K562 (cell line): ENCODE data around the gene ALDH5A1. TPM values are rescaled to one million over a fixed set of nuclear protein-coding genes. Genes with fewer than 3 reads are reported as not detected.

ENCODE experiments used
- ATAC-seq: fragments of 200-7000 bp; cut with Tn5 transposase; 3 replicates; pipeline ENCODE4 v1.9.1; 2020; ENCODE audit warnings: moderate library complexity
- BruUV-seq: library from RNA; stranded (reverse); fragments of 400-500 nt; replicated peaks from 2 replicates; lab custom pipeline; 2021; lab: Mats Ljungman, UMichigan
- CTCF ChIA-PET: fragments of 300-600 bp; formaldehyde crosslinking; extraction: SDS; loops from one replicate; lab custom pipeline; 2021; ENCODE audit warnings: low intra/inter-chr PET ratio; lab: Yijun Ruan, JAX
- POLR2A ChIA-PET: fragments of 300-600, 350-650 bp; sonication (Branson Sonifier 250); formaldehyde crosslinking; extraction: SDS; loops from one replicate; lab custom pipeline; 2021; ENCODE audit warnings: antibody characterized with exemption, inconsistent platforms; lab: Yijun Ruan, JAX
- DNase-seq, 4 experiments: peaks; one replicate each; pipeline versions ENCODE4 v3.0.0 to v3.0.0-alpha.2; 2011 to 2018; ENCODE audit warnings: low spot score in 3 of 4, mixed read lengths in 3 of 4; ENCODE audit errors: extremely low read depth in 1 of 4
- FAIRE-seq: peaks from 2 replicates; lab custom pipeline; 2011; peaks lifted over from hg19 to GRCh38; lab: Jason Lieb, UNC
- H2AFZ ChIP-seq: 2 replicates; pipeline ENCODE4 v1.6.0; 2011; ENCODE audit warnings: low read depth, low read length, control low read depth, inconsistent platforms
- H3K27ac ChIP-seq: fragments of 200-600 bp; 3 replicates; pipeline ENCODE4 v1.8.0; 2011; ENCODE audit warnings: low read depth, mild to moderate bottlenecking, control low read depth, inconsistent platforms, low read length, moderate library complexity, mixed read lengths; ENCODE audit errors: extremely low read depth
- H3K27me3 ChIP-seq, 2 experiments: fragments of 300-600 bp in 1 of 2; 2 replicates in 1 of 2; 3 replicates in 1 of 2; pipeline versions ENCODE4 v1.6.0 to v1.8.0; 2011; ENCODE audit warnings: inconsistent platforms in 2 of 2, low read length in 2 of 2, mild to moderate bottlenecking in 1 of 2, mixed read lengths in 1 of 2, moderate library complexity in 1 of 2; ENCODE audit not compliant: control insufficient read depth in 2 of 2, insufficient read depth in 2 of 2
- H3K36me3 ChIP-seq: fragments of 300-600 bp; 3 replicates; pipeline ENCODE4 v1.8.0; 2011; ENCODE audit warnings: mild to moderate bottlenecking, low read length, inconsistent platforms; ENCODE audit not compliant: control insufficient read depth, insufficient read depth
- H3K4me1 ChIP-seq, 2 experiments: fragments of 200-600 bp in 1 of 2; replicated peaks in 1 of 2; 2 replicates in 1 of 2; 3 replicates in 1 of 2; pipeline versions ENCODE4 v1.5.1 to v1.8.0; 2011; ENCODE audit warnings: inconsistent platforms in 2 of 2, low read length in 2 of 2, mild to moderate bottlenecking in 1 of 2, mixed read lengths in 1 of 2, moderate library complexity in 1 of 2; ENCODE audit not compliant: control insufficient read depth in 2 of 2, insufficient read depth in 2 of 2
- H3K4me2 ChIP-seq: 2 replicates; pipeline ENCODE4 v1.6.1; 2011; ENCODE audit warnings: low read length, control low read depth, inconsistent platforms, mixed read lengths; ENCODE audit not compliant: insufficient read depth
- H3K4me3 ChIP-seq: fragments of 200-600 bp; sonication (generic), shearing (Covaris generic); 2 replicates; pipeline ENCODE4 v1.5.1; 2016; ENCODE audit warnings: control low read depth, inconsistent platforms
- H3K79me2 ChIP-seq: fragments of 200-600 bp; 3 replicates; pipeline ENCODE4 v1.8.0; 2011; ENCODE audit warnings: low read length, inconsistent platforms; ENCODE audit not compliant: control insufficient read depth, insufficient read depth
- H3K9ac ChIP-seq, 2 experiments: 2 replicates each; pipeline versions ENCODE4 v1.6.0 to v1.6.1; 2011; ENCODE audit warnings: low read depth in 2 of 2, low read length in 2 of 2, control low read depth in 1 of 2, inconsistent platforms in 1 of 2, mild to moderate bottlenecking in 1 of 2, mixed read lengths in 1 of 2; ENCODE audit not compliant: insufficient read depth in 1 of 2
- H3K9me1 ChIP-seq: one replicate; pipeline ENCODE4 v1.6.0; 2011; ENCODE audit warnings: inconsistent platforms, mild to moderate bottlenecking, low read length, moderate library complexity; ENCODE audit not compliant: control insufficient read depth, insufficient read depth
- H3K9me3 ChIP-seq: replicated peaks from 2 replicates; pipeline ENCODE4 v1.5.1; 2011; ENCODE audit warnings: low read depth, low read length, inconsistent platforms; ENCODE audit not compliant: control insufficient read depth, insufficient read depth
- H4K20me1 ChIP-seq: replicated peaks from 2 replicates; pipeline ENCODE4 v1.6.1; 2011; ENCODE audit warnings: low read length, inconsistent platforms, mixed read lengths; ENCODE audit not compliant: control insufficient read depth, insufficient read depth
- DMBX1 ChIP-seq: fragments of 250-450 bp; sonication (Bioruptor Pico); IDR thresholded peaks from 2 replicates; pipeline ENCODE4 v1.8.0; 2022; ENCODE audit warnings: inconsistent platforms, mild to moderate bottlenecking, moderate library complexity, borderline replicate concordance
- EHMT2 ChIP-seq: fragments of 450-650 bp; IDR thresholded peaks from 2 replicates; pipeline ENCODE4 v1.6.1; 2018; ENCODE audit warnings: antibody characterized with exemption
- GATAD2B ChIP-seq: fragments of 450-650 bp; IDR thresholded peaks from 2 replicates; pipeline ENCODE4 v1.6.1; 2017; ENCODE audit warnings: mild to moderate bottlenecking, borderline replicate concordance
- GTF2A2 ChIP-seq: IDR thresholded peaks from 2 replicates; pipeline ENCODE4 v1.6.1; 2016; ENCODE audit warnings: mild to moderate bottlenecking, missing genetic modification characterization, missing compliant biosample characterization
- L3MBTL2 ChIP-seq: fragments of 450-650 bp; IDR thresholded peaks from 2 replicates; pipeline ENCODE4 v1.6.1; 2016; ENCODE audit warnings: mild to moderate bottlenecking, moderate library complexity
- NFATC3 ChIP-seq: fragments of 450-650 bp; IDR thresholded peaks from 2 replicates; pipeline ENCODE4 v1.6.1; 2017; ENCODE audit warnings: mild to moderate bottlenecking
- NR3C1 ChIP-seq: sonication (generic); formaldehyde crosslinking; IDR thresholded peaks from 2 replicates; pipeline ENCODE4 v1.8.1; 2022; ENCODE audit warnings: missing genetic modification reagents
- PHF21A ChIP-seq: fragments of 450-650 bp; IDR thresholded peaks from 2 replicates; pipeline ENCODE4 v1.6.1; 2017; ENCODE audit warnings: low read depth, borderline replicate concordance
- TBL1XR1 ChIP-seq, 2 experiments: IDR thresholded peaks; 2 replicates each; pipeline ENCODE4 v1.6.1; 2012; ENCODE audit warnings: improper control_type of control experiment in 2 of 2, low read length in 2 of 2, mild to moderate bottlenecking in 1 of 2
- WGBS: fragments of 100-300 bp; shearing (Covaris generic); methylation state at CpG from one replicate; pipeline ENCODE4 v1.1.6; 2016; ENCODE audit warnings: low coverage, mixed read lengths; ENCODE audit not compliant: insufficient coverage; ENCODE audit errors: missing lambda C conversion rate; 5-methylcytosine and 5-hydroxymethylcytosine counted together
- in situ Hi-C: fragments of 300-500 bp; cut with MboI; formaldehyde crosslinking; loops from 4 replicates; pipeline ENCODE4 v1.15.0; 2018; ENCODE audit warnings: inconsistent platforms, mixed read lengths
- intact Hi-C: fragments of 100-400 bp; cut with micrococcal nuclease; formaldehyde crosslinking; loops from 2 replicates; pipeline ENCODE4 v1.14.2; 2022
- polyA plus RNA-seq, 8 experiments: library from polyadenylated mRNA; depleted of rRNA in 4 of 8; stranded (reverse) in 5 of 8; unstranded in 3 of 8; fragments of >200 nt; fragmentation: Nextera tagmentation in 2 of 8; fragmentation: Illumina TruSeq in 1 of 8; extraction: Ambion mirVana in 2 of 8; extraction: Trizol in 1 of 8; gene quantifications; 2 replicates each; pipeline versions ENCODE4 v1.2.1 to v1.2.3, GENCODE V29; 2011 to 2014; ENCODE audit warnings: inconsistent platforms in 1 of 8, missing spikeins in 1 of 8
- total RNA-seq, 7 experiments: library from RNA; depleted of rRNA in 6 of 7; stranded (reverse); fragments of >200 nt in 6 of 7; fragmentation: Illumina TruSeq in 2 of 7; extraction: Trizol in 2 of 7; gene quantifications; 2 replicates each; pipeline versions ENCODE4 v1.2.1 to v1.2.3, GENCODE V29; 2011 to 2021; ENCODE audit warnings: low replicate concordance in 1 of 7
- TF ChIP-seq, protein P1 (sequence below): IDR thresholded peaks from 3 replicates; pipeline ENCODE4 v1.6.1; 2011; ENCODE audit warnings: borderline replicate concordance, mild to moderate bottlenecking, moderate library complexity; ENCODE audit not compliant: insufficient read length; ENCODE audit errors: extremely low read depth
- TF ChIP-seq, protein P2 (sequence below): fragments of 450-650 bp; IDR thresholded peaks from 2 replicates; pipeline ENCODE4 v1.7.0; 2016; ENCODE audit warnings: borderline replicate concordance

Gene ALDH5A1
- total and polyA plus RNA-seq, 9 of the 15 experiments (the other 6 are each of a cell fraction or from before 2014, with no cell fraction given), result 2.2 to 19.7 (median 9.5) TPM

DNA sequence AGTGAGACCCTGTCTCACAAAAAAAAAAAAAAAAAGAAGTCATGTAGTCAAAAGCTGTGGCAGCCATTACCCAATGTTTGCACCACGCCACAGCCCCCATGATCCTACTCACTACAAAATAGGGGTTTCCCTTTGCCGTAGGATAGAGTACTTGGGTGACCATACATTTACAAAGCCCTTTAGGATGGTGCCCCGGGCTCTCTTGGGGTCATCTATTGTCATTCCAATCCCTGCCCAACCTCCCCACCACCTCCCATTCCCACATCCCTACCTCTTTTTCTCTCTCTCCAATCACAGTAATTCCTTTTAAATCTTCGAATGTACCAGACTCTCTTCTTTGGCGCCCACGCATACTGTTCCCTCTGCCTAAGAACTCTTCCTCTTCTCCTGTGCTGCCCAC is 76.6 kb downstream of the ALDH5A1 start:
- Histone ChIP-seq H3K27ac (no peak overlapping the region), H4K20me1 (no peaks in the 10 kb centered on the region), H2AFZ (no peak overlapping the region), H3K4me3 (no peak overlapping the region), H3K36me3 (no peaks in the 10 kb centered on the region), H3K27me3 (peaks cover 45 to 48% of the 10 kb centered on the region in 2 experiments), H3K9me1 (no peaks in the 10 kb centered on the region), H3K79me2 (no peaks in the 10 kb centered on the region), H3K9me3 (no peaks in the 10 kb centered on the region), H3K4me2 (no peak overlapping the region), H3K4me1 (no peaks in the 10 kb centered on the region), H3K9ac (no peak overlapping the region)
- CTCF ChIA-PET, result no interaction called here
- ATAC-seq, result no peak
- in situ Hi-C loops, result loop anchor here (10.0 kb wide), 1 partner anchor 193 kb away; no protein-coding TSS in a partner anchor
- FAIRE-seq, result no peak
- POLR2A ChIA-PET, result interaction anchor here (1.0 to 1.6 kb wide), 2 partner anchors 10 to 25 kb away, joined by 3 to 5 read pairs; no protein-coding TSS in a partner anchor
- no TSS peak for BruUV-seq
- WGBS, result 2% methylated on average over 6 of the region's 6 CpGs
- no peak for DNase-seq
- intact Hi-C loops, result no loop called here
- TF ChIP-seq EHMT2, result no peak
- TF ChIP-seq NFATC3, result no peak
- no peak for TF ChIP-seq NR3C1 (CRISPR knock-in tag)
- TF ChIP-seq GATAD2B, result no peak
- no peak for TF ChIP-seq PHF21A
- no peak for TF ChIP-seq DMBX1 (CRISPR knock-in tag)
- no peak for TF ChIP-seq L3MBTL2
- TF ChIP-seq, protein P1, sequence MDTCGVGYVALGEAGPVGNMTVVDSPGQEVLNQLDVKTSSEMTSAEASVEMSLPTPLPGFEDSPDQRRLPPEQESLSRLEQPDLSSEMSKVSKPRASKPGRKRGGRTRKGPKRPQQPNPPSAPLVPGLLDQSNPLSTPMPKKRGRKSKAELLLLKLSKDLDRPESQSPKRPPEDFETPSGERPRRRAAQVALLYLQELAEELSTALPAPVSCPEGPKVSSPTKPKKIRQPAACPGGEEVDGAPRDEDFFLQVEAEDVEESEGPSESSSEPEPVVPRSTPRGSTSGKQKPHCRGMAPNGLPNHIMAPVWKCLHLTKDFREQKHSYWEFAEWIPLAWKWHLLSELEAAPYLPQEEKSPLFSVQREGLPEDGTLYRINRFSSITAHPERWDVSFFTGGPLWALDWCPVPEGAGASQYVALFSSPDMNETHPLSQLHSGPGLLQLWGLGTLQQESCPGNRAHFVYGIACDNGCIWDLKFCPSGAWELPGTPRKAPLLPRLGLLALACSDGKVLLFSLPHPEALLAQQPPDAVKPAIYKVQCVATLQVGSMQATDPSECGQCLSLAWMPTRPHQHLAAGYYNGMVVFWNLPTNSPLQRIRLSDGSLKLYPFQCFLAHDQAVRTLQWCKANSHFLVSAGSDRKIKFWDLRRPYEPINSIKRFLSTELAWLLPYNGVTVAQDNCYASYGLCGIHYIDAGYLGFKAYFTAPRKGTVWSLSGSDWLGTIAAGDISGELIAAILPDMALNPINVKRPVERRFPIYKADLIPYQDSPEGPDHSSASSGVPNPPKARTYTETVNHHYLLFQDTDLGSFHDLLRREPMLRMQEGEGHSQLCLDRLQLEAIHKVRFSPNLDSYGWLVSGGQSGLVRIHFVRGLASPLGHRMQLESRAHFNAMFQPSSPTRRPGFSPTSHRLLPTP, result no peak
- no peak for TF ChIP-seq GTF2A2 (tag)
- no peak for TF ChIP-seq TBL1XR1 (IDR thresholded peaks at IDR 0.05; ENCODE audit: low read length in 2 of 2)
- TF ChIP-seq, protein P2, sequence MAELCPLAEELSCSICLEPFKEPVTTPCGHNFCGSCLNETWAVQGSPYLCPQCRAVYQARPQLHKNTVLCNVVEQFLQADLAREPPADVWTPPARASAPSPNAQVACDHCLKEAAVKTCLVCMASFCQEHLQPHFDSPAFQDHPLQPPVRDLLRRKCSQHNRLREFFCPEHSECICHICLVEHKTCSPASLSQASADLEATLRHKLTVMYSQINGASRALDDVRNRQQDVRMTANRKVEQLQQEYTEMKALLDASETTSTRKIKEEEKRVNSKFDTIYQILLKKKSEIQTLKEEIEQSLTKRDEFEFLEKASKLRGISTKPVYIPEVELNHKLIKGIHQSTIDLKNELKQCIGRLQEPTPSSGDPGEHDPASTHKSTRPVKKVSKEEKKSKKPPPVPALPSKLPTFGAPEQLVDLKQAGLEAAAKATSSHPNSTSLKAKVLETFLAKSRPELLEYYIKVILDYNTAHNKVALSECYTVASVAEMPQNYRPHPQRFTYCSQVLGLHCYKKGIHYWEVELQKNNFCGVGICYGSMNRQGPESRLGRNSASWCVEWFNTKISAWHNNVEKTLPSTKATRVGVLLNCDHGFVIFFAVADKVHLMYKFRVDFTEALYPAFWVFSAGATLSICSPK, result no peak
